Nephron (organoid): Measurements from ENCODE around the gene NAA60.

Experiments
- H3K27ac Mint-ChIP-seq, 3 experiments: 2 replicates each; pipeline ENCODE4 v1.8.0; 2020; ENCODE audit warnings: mixed read lengths in 3 of 3, mild to moderate bottlenecking in 2 of 3, moderate library complexity in 1 of 3
- H3K27me3 Mint-ChIP-seq: 2 replicates; pipeline ENCODE4 v1.8.0; 2021; ENCODE audit warnings: low read depth, mild to moderate bottlenecking, moderate library complexity, mixed read lengths
- H3K36me3 Mint-ChIP-seq: 2 replicates; pipeline ENCODE4 v1.8.0; 2020; ENCODE audit warnings: low read depth, mixed read lengths
- H3K4me1 Mint-ChIP-seq: 2 replicates; pipeline ENCODE4 v1.8.0; 2020; ENCODE audit warnings: mixed read lengths
- H3K4me3 Mint-ChIP-seq, 3 experiments: 2 replicates each; pipeline ENCODE4 v1.8.0; 2020; ENCODE audit warnings: mild to moderate bottlenecking in 3 of 3, mixed read lengths in 3 of 3, moderate library complexity in 2 of 3
- H3K9me3 Mint-ChIP-seq: 2 replicates; pipeline ENCODE4 v1.8.0; 2020; ENCODE audit warnings: mixed read lengths
- TF ChIP-seq, protein P1 (sequence below), 3 experiments: fragments of 200-600 bp; sonication (generic); IDR thresholded peaks; one replicate each; pipeline ENCODE4 v1.5.0; 2021; ENCODE audit warnings: antibody characterized with exemption in 3 of 3; ENCODE audit not compliant: unreplicated experiment in 3 of 3

The NAA60 gene

DNA sequence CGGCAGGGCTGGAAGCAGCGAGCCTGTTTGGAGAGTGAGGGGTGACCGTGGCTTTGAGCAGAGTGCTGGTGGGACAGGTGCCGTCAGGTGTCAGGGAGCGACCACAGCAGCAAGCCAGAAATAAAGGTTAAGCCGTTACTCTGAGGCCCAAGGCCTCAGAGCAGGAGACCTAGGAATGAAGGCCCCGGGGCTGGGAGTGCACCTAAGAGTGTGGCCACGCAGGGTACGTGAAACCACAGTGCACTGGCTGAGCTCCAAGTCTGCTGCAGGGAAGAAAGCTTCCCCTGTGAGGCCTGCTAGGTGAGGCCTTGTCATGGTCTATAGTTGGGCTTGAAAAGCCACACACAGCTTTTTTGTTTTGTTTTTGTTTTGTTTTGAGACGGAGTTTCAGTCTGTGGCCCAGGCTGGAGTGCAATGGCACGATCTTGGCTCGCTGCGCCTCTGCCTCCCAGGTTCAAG is 66.0 kb downstream of the NAA60 start:
- TF ChIP-seq, protein P1, sequence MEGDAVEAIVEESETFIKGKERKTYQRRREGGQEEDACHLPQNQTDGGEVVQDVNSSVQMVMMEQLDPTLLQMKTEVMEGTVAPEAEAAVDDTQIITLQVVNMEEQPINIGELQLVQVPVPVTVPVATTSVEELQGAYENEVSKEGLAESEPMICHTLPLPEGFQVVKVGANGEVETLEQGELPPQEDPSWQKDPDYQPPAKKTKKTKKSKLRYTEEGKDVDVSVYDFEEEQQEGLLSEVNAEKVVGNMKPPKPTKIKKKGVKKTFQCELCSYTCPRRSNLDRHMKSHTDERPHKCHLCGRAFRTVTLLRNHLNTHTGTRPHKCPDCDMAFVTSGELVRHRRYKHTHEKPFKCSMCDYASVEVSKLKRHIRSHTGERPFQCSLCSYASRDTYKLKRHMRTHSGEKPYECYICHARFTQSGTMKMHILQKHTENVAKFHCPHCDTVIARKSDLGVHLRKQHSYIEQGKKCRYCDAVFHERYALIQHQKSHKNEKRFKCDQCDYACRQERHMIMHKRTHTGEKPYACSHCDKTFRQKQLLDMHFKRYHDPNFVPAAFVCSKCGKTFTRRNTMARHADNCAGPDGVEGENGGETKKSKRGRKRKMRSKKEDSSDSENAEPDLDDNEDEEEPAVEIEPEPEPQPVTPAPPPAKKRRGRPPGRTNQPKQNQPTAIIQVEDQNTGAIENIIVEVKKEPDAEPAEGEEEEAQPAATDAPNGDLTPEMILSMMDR (IDR thresholded peaks at IDR 0.05; ENCODE audit: unreplicated experiment in 3 of 3) = no peak
- Mint-ChIP-seq H3K4me3 (no peak overlapping the region), H3K36me3 (peaks cover 71% of the 10 kb centered on the region), H3K4me1 (no peaks in the 10 kb centered on the region), H3K9me3 (no peaks in the 10 kb centered on the region), H3K27me3 (no peaks in the 10 kb centered on the region), H3K27ac (no peak overlapping the region)

DNA sequence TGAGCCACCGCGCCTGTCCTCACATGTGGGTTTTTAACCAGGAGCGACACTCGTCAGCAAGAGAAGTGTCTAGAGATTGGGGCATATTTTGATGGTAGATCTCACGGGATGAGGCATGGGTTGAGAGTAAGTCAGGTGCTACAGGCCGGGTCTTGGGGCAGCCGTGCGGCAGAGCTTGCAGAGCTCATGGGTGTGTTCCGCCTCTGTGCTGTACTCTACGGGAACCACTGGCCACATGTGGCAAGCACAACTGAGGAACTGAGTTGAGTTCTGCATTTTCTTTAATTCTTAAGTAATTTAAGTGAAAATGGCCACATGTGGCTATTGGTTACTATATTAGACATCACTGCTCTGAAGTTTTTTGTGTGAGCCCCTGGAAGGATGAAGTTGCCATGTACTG is 66.9 kb downstream of the NAA60 start:
- no peaks in the 10 kb centered on the region for H3K9me3 Mint-ChIP-seq
- peaks cover 73% of the 10 kb centered on the region for H3K36me3 Mint-ChIP-seq
- H3K27me3 Mint-ChIP-seq = no peaks in the 10 kb centered on the region
- H3K27ac Mint-ChIP-seq = no peak overlapping the region
- TF ChIP-seq, protein P1 (IDR thresholded peaks at IDR 0.05; ENCODE audit: unreplicated experiment in 3 of 3) = no peak
- H3K4me3 Mint-ChIP-seq = no peak overlapping the region
- no peaks in the 10 kb centered on the region for H3K4me1 Mint-ChIP-seq

DNA sequence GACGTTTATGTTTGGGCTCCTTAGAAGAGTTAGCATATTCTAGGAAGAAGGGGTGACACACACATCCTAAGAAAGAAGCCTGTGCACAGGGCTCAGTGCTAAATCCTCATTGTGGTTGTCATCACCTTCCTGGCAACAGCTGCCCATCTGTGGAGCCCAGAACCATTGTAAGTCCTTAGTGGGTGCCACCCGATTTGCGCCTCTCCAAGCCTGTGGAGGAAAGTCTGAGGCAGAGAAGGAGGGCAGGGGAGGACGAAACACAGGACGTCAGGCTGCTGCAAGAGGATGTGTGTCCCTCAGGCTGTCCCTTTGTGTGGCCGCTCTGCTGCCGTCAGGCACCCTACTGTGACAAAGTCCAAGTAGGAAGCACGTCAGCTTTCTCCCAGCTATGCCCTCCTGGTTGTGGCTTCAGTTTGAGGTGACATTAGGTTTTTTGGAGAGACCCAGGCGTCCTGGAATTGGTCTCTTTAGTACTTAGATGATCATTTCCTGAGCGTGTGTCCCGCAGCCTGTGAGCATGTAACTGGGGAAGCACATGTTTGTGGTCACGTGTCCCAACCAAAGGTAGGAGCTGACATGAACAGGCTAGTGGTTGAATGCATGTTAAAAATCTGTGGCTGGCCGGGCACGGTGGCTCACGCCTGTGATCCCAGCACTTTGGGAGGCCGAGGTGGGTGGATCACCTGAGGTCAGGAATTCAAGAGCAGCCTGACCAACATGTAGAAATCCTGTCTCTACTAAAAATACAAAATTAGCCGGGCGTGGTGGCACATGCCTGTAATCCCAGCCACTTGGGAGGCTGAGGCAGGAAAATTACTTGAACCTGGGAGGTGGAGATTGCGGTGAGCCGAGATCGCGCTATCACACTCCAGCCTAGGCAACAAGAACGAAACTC is 68.1 kb downstream of the NAA60 start:
- no peaks in the 10 kb centered on the region for H3K27me3 Mint-ChIP-seq
- no peaks in the 10 kb centered on the region for H3K9me3 Mint-ChIP-seq
- no peak overlapping the region for H3K27ac Mint-ChIP-seq
- H3K4me3 Mint-ChIP-seq = no peak overlapping the region
- TF ChIP-seq, protein P1 (IDR thresholded peaks at IDR 0.05; ENCODE audit: unreplicated experiment in 3 of 3) = no peak
- H3K36me3 Mint-ChIP-seq = peaks cover 73% of the 10 kb centered on the region
- peaks cover 2% of the 10 kb centered on the region for H3K4me1 Mint-ChIP-seq

DNA sequence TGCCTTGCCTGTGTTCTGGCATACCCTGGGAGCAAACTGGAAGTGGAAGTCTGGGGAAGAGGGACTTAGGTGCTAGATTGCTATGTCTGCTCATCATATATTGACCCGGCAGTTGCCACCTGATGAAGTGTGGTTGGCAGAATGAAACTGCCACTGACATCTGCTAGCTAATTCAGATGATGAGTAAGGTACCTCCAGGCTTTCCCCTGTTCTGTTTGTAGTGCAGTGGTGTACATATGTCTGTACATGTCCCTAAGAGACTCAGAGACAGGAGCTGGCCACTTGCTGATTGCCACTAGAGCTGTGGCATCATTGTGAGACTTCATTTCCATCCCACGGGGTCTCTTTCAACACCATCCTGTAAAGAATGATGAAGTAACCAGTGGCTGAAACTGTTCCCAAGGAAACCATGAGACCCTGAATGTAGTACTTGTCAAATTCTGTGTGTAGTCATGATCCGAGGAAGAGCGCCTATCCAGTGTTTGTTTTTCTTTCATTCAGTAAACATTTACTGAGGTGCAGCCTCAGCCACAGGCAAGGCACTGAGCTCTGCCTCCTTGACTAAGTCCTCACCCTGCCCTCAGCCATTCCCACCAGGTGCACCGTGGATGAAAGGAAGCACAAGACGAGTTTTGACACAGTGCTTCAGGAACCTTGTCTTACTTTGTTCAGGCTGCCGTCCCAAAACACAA is 70.6 kb downstream of the NAA60 start:
- TF ChIP-seq, protein P1 (IDR thresholded peaks at IDR 0.05; ENCODE audit: unreplicated experiment in 3 of 3) = no peak
- Mint-ChIP-seq H3K27me3 (no peaks in the 10 kb centered on the region), H3K36me3 (peaks cover 74% of the 10 kb centered on the region), H3K4me1 (peaks cover 18% of the 10 kb centered on the region), H3K4me3 (no peak overlapping the region), H3K9me3 (no peaks in the 10 kb centered on the region), H3K27ac (no peak overlapping the region)

DNA sequence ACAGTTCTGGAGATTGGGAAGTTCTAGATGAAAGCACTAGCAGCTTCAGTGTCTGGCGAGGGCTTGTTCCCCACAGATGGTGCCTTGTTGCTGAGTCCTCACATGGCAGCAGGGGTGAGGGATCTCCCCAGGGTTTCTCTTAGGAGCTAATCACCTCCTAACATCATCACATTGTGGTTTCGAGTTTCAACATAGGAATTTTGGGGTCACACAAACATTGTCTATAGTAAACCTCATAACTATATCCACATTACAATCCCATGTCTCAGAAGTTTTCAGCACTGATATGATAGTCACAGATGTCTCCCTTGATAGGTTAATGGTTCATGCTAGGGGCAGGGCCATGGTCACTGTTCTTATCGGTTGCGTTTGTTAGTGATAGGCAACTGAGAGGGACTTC is 71.1 kb downstream of the NAA60 start:
- H3K36me3 Mint-ChIP-seq = peaks cover 77% of the 10 kb centered on the region
- TF ChIP-seq, protein P1 (IDR thresholded peaks at IDR 0.05; ENCODE audit: unreplicated experiment in 3 of 3) = no peak
- no peak overlapping the region for H3K27ac Mint-ChIP-seq
- H3K4me3 Mint-ChIP-seq = no peak overlapping the region
- peaks cover 20% of the 10 kb centered on the region for H3K4me1 Mint-ChIP-seq
- H3K27me3 Mint-ChIP-seq = no peaks in the 10 kb centered on the region
- H3K9me3 Mint-ChIP-seq = no peaks in the 10 kb centered on the region
